Gastroesophageal sphincter (tissue), 3 donors: ENCODE measurements around the gene ADAMTS17.

Source experiments
- POLR2A ChIP-seq, 2 donors: fragments of 450-650 bp; IDR thresholded peaks; one replicate each; pipeline ENCODE4 v1.6.1; 2017; ENCODE audit warnings: antibody characterized with exemption in 2 of 2, mild to moderate bottlenecking in 2 of 2, moderate library complexity in 1 of 2
- POLR2AphosphoS5 ChIP-seq: sonication (generic); formaldehyde crosslinking; IDR thresholded peaks from one replicate; pipeline ENCODE4 v1.6.1; 2017; ENCODE audit warnings: antibody characterized with exemption
- TF ChIP-seq, protein P1 (sequence below), 4 experiments: fragments of 200-600 bp in 2 of 4; fragments of 450-650 bp in 2 of 4; sonication (generic) in 1 of 4; IDR thresholded peaks; one replicate each; pipeline ENCODE4 v1.5.1; 2017 to 2019; ENCODE audit warnings: antibody characterized with exemption in 4 of 4, mild to moderate bottlenecking in 2 of 4, moderate library complexity in 2 of 4

DNA sequence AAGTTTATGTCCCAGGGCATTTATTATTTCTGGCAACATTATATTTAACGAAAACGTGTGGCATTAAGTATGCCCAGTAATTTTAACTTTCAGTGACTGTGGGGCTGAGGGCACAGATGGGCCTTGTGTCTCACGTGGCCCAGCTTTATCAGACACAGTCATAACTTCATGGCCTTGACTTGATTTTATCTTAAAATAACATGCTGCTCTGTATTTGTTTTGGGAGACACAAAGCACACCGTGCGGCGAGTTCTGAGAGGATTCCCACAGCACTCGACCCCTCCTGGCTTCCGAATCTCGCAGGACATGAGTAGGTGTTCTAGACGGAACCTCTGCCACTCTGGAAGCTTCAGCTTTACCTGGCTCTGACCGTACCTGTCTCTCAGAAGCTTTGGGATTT, 180.8 kb downstream of the ADAMTS17 start:
- TF ChIP-seq, protein P1, sequence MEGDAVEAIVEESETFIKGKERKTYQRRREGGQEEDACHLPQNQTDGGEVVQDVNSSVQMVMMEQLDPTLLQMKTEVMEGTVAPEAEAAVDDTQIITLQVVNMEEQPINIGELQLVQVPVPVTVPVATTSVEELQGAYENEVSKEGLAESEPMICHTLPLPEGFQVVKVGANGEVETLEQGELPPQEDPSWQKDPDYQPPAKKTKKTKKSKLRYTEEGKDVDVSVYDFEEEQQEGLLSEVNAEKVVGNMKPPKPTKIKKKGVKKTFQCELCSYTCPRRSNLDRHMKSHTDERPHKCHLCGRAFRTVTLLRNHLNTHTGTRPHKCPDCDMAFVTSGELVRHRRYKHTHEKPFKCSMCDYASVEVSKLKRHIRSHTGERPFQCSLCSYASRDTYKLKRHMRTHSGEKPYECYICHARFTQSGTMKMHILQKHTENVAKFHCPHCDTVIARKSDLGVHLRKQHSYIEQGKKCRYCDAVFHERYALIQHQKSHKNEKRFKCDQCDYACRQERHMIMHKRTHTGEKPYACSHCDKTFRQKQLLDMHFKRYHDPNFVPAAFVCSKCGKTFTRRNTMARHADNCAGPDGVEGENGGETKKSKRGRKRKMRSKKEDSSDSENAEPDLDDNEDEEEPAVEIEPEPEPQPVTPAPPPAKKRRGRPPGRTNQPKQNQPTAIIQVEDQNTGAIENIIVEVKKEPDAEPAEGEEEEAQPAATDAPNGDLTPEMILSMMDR (IDR thresholded peaks at IDR 0.05) = no peak
- TF ChIP-seq POLR2A (IDR thresholded peaks at IDR 0.05) (no peak), POLR2AphosphoS5 (no peak)
